Peyer's patch (tissue), 4 donors: ENCODE measurements around the gene CDKL5. TPM values are rescaled to one million over a fixed set of nuclear protein-coding genes. Genes with fewer than 3 reads are reported as not detected.

ENCODE experiments used
- DNase-seq, 3 donors: peaks; one replicate each; pipeline ENCODE4 v3.0.0-alpha.2; 2017 to 2019
- H3K27ac ChIP-seq, 4 donors: fragments of 200-600 bp; sonication (generic); one replicate each; pipeline ENCODE4 v1.5.1; 2016 to 2019
- H3K27me3 ChIP-seq, 2 donors: fragments of 200-600 bp; sonication (generic); one replicate each; pipeline ENCODE4 v1.5.1; 2019
- H3K36me3 ChIP-seq, 3 donors: fragments of 200-600 bp; sonication (generic); one replicate each; pipeline ENCODE4 v1.5.1; 2016 to 2019
- H3K4me1 ChIP-seq, 4 donors: fragments of 200-600 bp; sonication (generic); one replicate each; pipeline ENCODE4 v1.5.1; 2016 to 2019
- H3K4me3 ChIP-seq, 4 donors: fragments of 200-600 bp; sonication (generic); 1 replicate in 3 of 4; 2 replicates in 1 of 4; pipeline ENCODE4 v1.5.1; 2016 to 2019; ENCODE audit warnings: mild to moderate bottlenecking in 1 of 4
- H3K9me3 ChIP-seq, 4 donors: fragments of 200-600 bp; sonication (generic); one replicate each; pipeline ENCODE4 v1.5.1; 2016 to 2019; ENCODE audit warnings: mild to moderate bottlenecking in 1 of 4
- CTCF ChIP-seq, 6 experiments: fragments of 450-650 bp in 4 of 6; fragments of 200-600 bp in 2 of 6; sonication (generic) in 1 of 6; IDR thresholded peaks; one replicate each; pipeline ENCODE4 v1.5.1; 2017 to 2019; ENCODE audit warnings: antibody characterized with exemption in 6 of 6, mild to moderate bottlenecking in 3 of 6, moderate library complexity in 1 of 6
- POLR2A ChIP-seq, 2 donors: fragments of 450-650 bp; IDR thresholded peaks; one replicate each; pipeline ENCODE4 v1.5.1; 2017; ENCODE audit warnings: antibody characterized with exemption in 2 of 2, mild to moderate bottlenecking in 2 of 2, moderate library complexity in 2 of 2
- total RNA-seq, 4 donors: library from RNA; depleted of rRNA; stranded (reverse); fragments of >200 nt; gene quantifications; one replicate each; pipeline ENCODE4 v1.1.0, GENCODE V29; 2016

Gene CDKL5
- total RNA-seq, 4 donors from 2014 or later, result 1.4 to 3.3 (median 2.5) TPM

- Histone ChIP-seq H3K36me3 (no peaks in the 10 kb centered on the region), H3K27ac (no peak overlapping the region), H3K4me1 (no peaks in the 10 kb centered on the region), H3K27me3 (no peaks in the 10 kb centered on the region), H3K9me3 (no peaks in the 10 kb centered on the region), H3K4me3 (no peak overlapping the region)
- DNase-seq, result no peak
- no peak for TF ChIP-seq POLR2A (IDR thresholded peaks at IDR 0.05)
- TF ChIP-seq CTCF (IDR thresholded peaks at IDR 0.05), result no peak
These were observed 188.7 kb downstream of the CDKL5 start for GRCh38 chrX:18613930-18614639.

GRCh38 chrX:18616688-18617406 is 191.4 kb downstream of the CDKL5 start:
- H3K36me3 ChIP-seq, result no peaks in the 10 kb centered on the region
- no peak for TF ChIP-seq POLR2A (IDR thresholded peaks at IDR 0.05)
- no peak for TF ChIP-seq CTCF (IDR thresholded peaks at IDR 0.05)
- no peak for DNase-seq

GRCh38 chrX:18617407-18617750 is 192.0 kb downstream of the CDKL5 start:
- no peak for TF ChIP-seq CTCF (IDR thresholded peaks at IDR 0.05)
- TF ChIP-seq POLR2A (IDR thresholded peaks at IDR 0.05), result no peak
- Histone ChIP-seq H3K4me1 (no peaks in the 10 kb centered on the region), H3K27ac (no peak overlapping the region), H3K4me3 (no peak overlapping the region), H3K27me3 (no peaks in the 10 kb centered on the region), H3K9me3 (no peaks in the 10 kb centered on the region), H3K36me3 (no peaks in the 10 kb centered on the region)
- DNase-seq, result no peak

More at GRCh38 chrX:18616688-18617406, 191.4 kb downstream of the CDKL5 start:
- H3K9me3 ChIP-seq, result no peaks in the 10 kb centered on the region
- H3K27ac ChIP-seq, result no peak overlapping the region
- no peaks in the 10 kb centered on the region for H3K27me3 ChIP-seq
- H3K4me1 ChIP-seq, result no peaks in the 10 kb centered on the region
- H3K4me3 ChIP-seq, result no peak overlapping the region

GRCh38 chrX:18619288-18619687 is 193.9 kb downstream of the CDKL5 start:
- Histone ChIP-seq H3K4me1 (no peaks in the 10 kb centered on the region), H3K4me3 (no peak overlapping the region), H3K27ac (no peak overlapping the region), H3K36me3 (no peaks in the 10 kb centered on the region), H3K9me3 (no peaks in the 10 kb centered on the region), H3K27me3 (no peaks in the 10 kb centered on the region)
- no peak for DNase-seq
- TF ChIP-seq POLR2A (IDR thresholded peaks at IDR 0.05) (no peak), CTCF (IDR thresholded peaks at IDR 0.05) (no peak)

GRCh38 chrX:18620349-18620748 is 194.9 kb downstream of the CDKL5 start:
- Histone ChIP-seq H3K27me3 (no peaks in the 10 kb centered on the region), H3K36me3 (no peaks in the 10 kb centered on the region), H3K4me1 (no peaks in the 10 kb centered on the region), H3K9me3 (no peaks in the 10 kb centered on the region), H3K4me3 (no peak overlapping the region), H3K27ac (no peak overlapping the region)
- no peak for DNase-seq
- TF ChIP-seq POLR2A (IDR thresholded peaks at IDR 0.05) (no peak), CTCF (IDR thresholded peaks at IDR 0.05) (no peak)
